H9 (cell line): ENCODE measurements around the gene DNMBP. TPM values are rescaled to one million over a fixed set of nuclear protein-coding genes. Genes with fewer than 3 reads are reported as not detected.

Experiments
- DNase-seq: peaks from one replicate; pipeline ENCODE4 v3.0.0-alpha.2; 2017
- H2AFZ ChIP-seq: one replicate; pipeline ENCODE4 v1.6.1; 2013; ENCODE audit warnings: mild to moderate bottlenecking, low read length, control low read depth, moderate library complexity
- H2AK5ac ChIP-seq: 2 replicates; pipeline ENCODE4 v1.6.1; 2013; ENCODE audit warnings: low read length, control low read depth, mixed read lengths; ENCODE audit not compliant: insufficient read length
- H2BK120ac ChIP-seq: one replicate; pipeline ENCODE4 v1.6.1; 2013; ENCODE audit warnings: low read depth, mild to moderate bottlenecking, low read length, control low read depth, inconsistent platforms; ENCODE audit not compliant: poor library complexity, severe bottlenecking
- H2BK12ac ChIP-seq: 2 replicates; pipeline ENCODE4 v1.6.1; 2013; ENCODE audit warnings: low read length, control low read depth, mixed read lengths, low read depth; ENCODE audit not compliant: insufficient read length
- H2BK15ac ChIP-seq: 2 replicates; pipeline ENCODE4 v1.6.1; 2013; ENCODE audit warnings: low read depth, low read length, control low read depth
- H2BK20ac ChIP-seq: one replicate; pipeline ENCODE4 v1.6.1; 2013; ENCODE audit warnings: low read depth, mild to moderate bottlenecking, low read length, control low read depth, inconsistent platforms; ENCODE audit not compliant: poor library complexity, severe bottlenecking
- H2BK5ac ChIP-seq: 2 replicates; pipeline ENCODE4 v1.6.1; 2013; ENCODE audit warnings: low read length, control low read depth, mixed read lengths; ENCODE audit not compliant: insufficient read length
- H3K14ac ChIP-seq: 2 replicates; pipeline ENCODE4 v1.6.1; 2013; ENCODE audit warnings: low read length, control low read depth; ENCODE audit not compliant: insufficient read depth
- H3K18ac ChIP-seq: 2 replicates; pipeline ENCODE4 v1.6.1; 2013; ENCODE audit warnings: low read depth, mild to moderate bottlenecking, mixed read lengths, low read length, control low read depth; ENCODE audit not compliant: insufficient read length
- H3K23ac ChIP-seq: 2 replicates; pipeline ENCODE4 v1.6.1; 2013; ENCODE audit warnings: low read length, control low read depth, mixed read lengths, low read depth; ENCODE audit not compliant: insufficient read length
- H3K23me2 ChIP-seq: 2 replicates; pipeline ENCODE4 v1.6.1; 2013; ENCODE audit warnings: low read depth, mild to moderate bottlenecking, mixed read lengths, low read length, control low read depth; ENCODE audit not compliant: insufficient read length, poor library complexity, severe bottlenecking
- H3K27ac ChIP-seq: 2 replicates; pipeline ENCODE4 v1.5.1; 2013; ENCODE audit warnings: low read length, control low read depth, mixed read lengths, low read depth; ENCODE audit not compliant: insufficient read length
- H3K27me3 ChIP-seq: 2 replicates; pipeline ENCODE4 v1.6.1; 2013; ENCODE audit warnings: low read length, control low read depth, inconsistent platforms; ENCODE audit not compliant: insufficient read depth
- H3K4ac ChIP-seq: 2 replicates; pipeline ENCODE4 v1.6.1; 2013; ENCODE audit warnings: low read depth, mild to moderate bottlenecking, control low read depth, inconsistent platforms, low read length, moderate library complexity
- H3K4me1 ChIP-seq: 2 replicates; pipeline ENCODE4 v1.6.1; 2013; ENCODE audit warnings: low read length, control low read depth, inconsistent platforms; ENCODE audit not compliant: insufficient read depth
- H3K4me2 ChIP-seq: 2 replicates; pipeline ENCODE4 v1.6.1; 2013; ENCODE audit warnings: low read length, control low read depth, mixed read lengths; ENCODE audit not compliant: insufficient read length, insufficient read depth
- H3K56ac ChIP-seq: 2 replicates; pipeline ENCODE4 v1.6.1; 2013; ENCODE audit warnings: low read depth, mild to moderate bottlenecking, mixed read lengths, low read length, control low read depth; ENCODE audit not compliant: insufficient read length
- H3K79me1 ChIP-seq: 2 replicates; pipeline ENCODE4 v1.6.1; 2013; ENCODE audit warnings: low read depth, mild to moderate bottlenecking, moderate library complexity, low read length, control low read depth, inconsistent platforms; ENCODE audit not compliant: insufficient read depth, poor library complexity, severe bottlenecking
- H3K79me2 ChIP-seq: 2 replicates; pipeline ENCODE4 v1.6.1; 2013; ENCODE audit warnings: low read length, control low read depth, inconsistent platforms; ENCODE audit not compliant: insufficient read depth
- H3K9ac ChIP-seq: 2 replicates; pipeline ENCODE4 v1.6.1; 2013; ENCODE audit warnings: low read length, control low read depth, mixed read lengths; ENCODE audit not compliant: insufficient read length; ENCODE audit errors: extremely low read depth
- H3K9me3 ChIP-seq: one replicate; pipeline ENCODE4 v1.6.1; 2013; ENCODE audit warnings: low read depth, low read length, inconsistent platforms; ENCODE audit not compliant: control insufficient read depth
- H3T11ph ChIP-seq: one replicate; pipeline ENCODE4 v1.6.1; 2013; ENCODE audit warnings: mild to moderate bottlenecking, low read length, control low read depth, inconsistent platforms
- H4K20me1 ChIP-seq: one replicate; pipeline ENCODE4 v1.6.1; 2013; ENCODE audit not compliant: control insufficient read depth, insufficient read length, insufficient read depth
- H4K5ac ChIP-seq: 2 replicates; pipeline ENCODE4 v1.6.1; 2013; ENCODE audit warnings: low read depth, mild to moderate bottlenecking, mixed read lengths, low read length, control low read depth; ENCODE audit not compliant: insufficient read length
- H4K8ac ChIP-seq: replicated peaks from 2 replicates; pipeline ENCODE4 v1.6.1; 2013; ENCODE audit warnings: low read length, control low read depth, mixed read lengths, low read depth; ENCODE audit not compliant: insufficient read length
- H4K91ac ChIP-seq: 2 replicates; pipeline ENCODE4 v1.6.1; 2013; ENCODE audit warnings: low read depth, mild to moderate bottlenecking, moderate library complexity, mixed read lengths, low read length, control low read depth; ENCODE audit not compliant: insufficient read length
- H3K27ac Mint-ChIP-seq, 3 experiments: 2 replicates in 2 of 3; 3 replicates in 1 of 3; pipeline ENCODE4 v1.8.0; 2020 to 2021; ENCODE audit warnings: mixed read lengths in 3 of 3, mild to moderate bottlenecking in 1 of 3, moderate library complexity in 1 of 3
- H3K27me3 Mint-ChIP-seq: 2 replicates; pipeline ENCODE4 v1.8.0; 2021; ENCODE audit warnings: low read depth, mild to moderate bottlenecking, moderate library complexity, mixed read lengths
- H3K36me3 Mint-ChIP-seq, 3 experiments: 2 replicates in 2 of 3; 3 replicates in 1 of 3; pipeline ENCODE4 v1.8.0; 2020 to 2021; ENCODE audit warnings: low read depth in 3 of 3, mixed read lengths in 3 of 3; ENCODE audit not compliant: insufficient read depth in 1 of 3
- H3K4me1 Mint-ChIP-seq, 2 experiments: 2 replicates each; pipeline ENCODE4 v1.8.0; 2020; ENCODE audit warnings: mixed read lengths in 2 of 2
- H3K4me3 Mint-ChIP-seq, 2 experiments: 2 replicates in 1 of 2; 3 replicates in 1 of 2; pipeline ENCODE4 v1.8.0; 2020 to 2021; ENCODE audit warnings: mild to moderate bottlenecking in 2 of 2, mixed read lengths in 2 of 2, moderate library complexity in 1 of 2
- H3K9me3 Mint-ChIP-seq, 2 experiments: 2 replicates in 1 of 2; 3 replicates in 1 of 2; pipeline ENCODE4 v1.8.0; 2020; ENCODE audit warnings: mild to moderate bottlenecking in 2 of 2, mixed read lengths in 2 of 2, moderate library complexity in 1 of 2
- WGBS: extraction: QIAGEN DNeasy Blood & Tissue Kit; methylation state at CpG from one replicate; pipeline ENCODE4 v1.1.7; 2013; ENCODE audit warnings: missing lambda C conversion rate, low lambda C conversion rate, mixed read lengths; ENCODE audit not compliant: insufficient read length; ENCODE audit errors: extremely low coverage; 5-methylcytosine and 5-hydroxymethylcytosine counted together
- total RNA-seq: library from RNA; stranded (reverse); gene quantifications from 2 replicates; pipeline ENCODE4 v1.2.1, GENCODE V29; 2021
- TF ChIP-seq, protein P1 (sequence below): fragments of 200-600 bp; sonication (generic); conservative IDR thresholded peaks from 3 replicates; pipeline ENCODE4 v1.8.0; 2021; ENCODE audit warnings: antibody characterized with exemption, mild to moderate bottlenecking

Gene DNMBP
- total RNA-seq, 1 experiment from 2014 or later = 25.6 TPM

GRCh38 chr10:99979066-99979685, 30.6 kb downstream of the DNMBP start:
- Histone ChIP-seq H2AK5ac (no peak overlapping the region), H3K23ac (no peak overlapping the region), H3K4me1 (no peaks in the 10 kb centered on the region), H2BK15ac (no peak overlapping the region), H4K91ac (no peak overlapping the region), H2BK12ac (no peak overlapping the region), H3K23me2 (no peaks in the 10 kb centered on the region), H4K20me1 (no peaks in the 10 kb centered on the region), H3K18ac (no peak overlapping the region), H3K14ac (no peak overlapping the region), H3K4me2 (no peak overlapping the region), H3K79me1 (no peaks in the 10 kb centered on the region), H4K8ac (no peak overlapping the region), H3K79me2 (no peaks in the 10 kb centered on the region), H3K4ac (no peak overlapping the region), H3K56ac (no peak overlapping the region), H3K9me3 (no peaks in the 10 kb centered on the region), H3K27me3 (no peaks in the 10 kb centered on the region), H2BK5ac (no peak overlapping the region), H3T11ph (no peak overlapping the region), H4K5ac (no peak overlapping the region), H2AFZ (no peak overlapping the region), H2BK120ac (no peak overlapping the region), H3K9ac (no peak overlapping the region), H2BK20ac (no peak overlapping the region), H3K27ac (no peak overlapping the region)
- TF ChIP-seq, protein P1, sequence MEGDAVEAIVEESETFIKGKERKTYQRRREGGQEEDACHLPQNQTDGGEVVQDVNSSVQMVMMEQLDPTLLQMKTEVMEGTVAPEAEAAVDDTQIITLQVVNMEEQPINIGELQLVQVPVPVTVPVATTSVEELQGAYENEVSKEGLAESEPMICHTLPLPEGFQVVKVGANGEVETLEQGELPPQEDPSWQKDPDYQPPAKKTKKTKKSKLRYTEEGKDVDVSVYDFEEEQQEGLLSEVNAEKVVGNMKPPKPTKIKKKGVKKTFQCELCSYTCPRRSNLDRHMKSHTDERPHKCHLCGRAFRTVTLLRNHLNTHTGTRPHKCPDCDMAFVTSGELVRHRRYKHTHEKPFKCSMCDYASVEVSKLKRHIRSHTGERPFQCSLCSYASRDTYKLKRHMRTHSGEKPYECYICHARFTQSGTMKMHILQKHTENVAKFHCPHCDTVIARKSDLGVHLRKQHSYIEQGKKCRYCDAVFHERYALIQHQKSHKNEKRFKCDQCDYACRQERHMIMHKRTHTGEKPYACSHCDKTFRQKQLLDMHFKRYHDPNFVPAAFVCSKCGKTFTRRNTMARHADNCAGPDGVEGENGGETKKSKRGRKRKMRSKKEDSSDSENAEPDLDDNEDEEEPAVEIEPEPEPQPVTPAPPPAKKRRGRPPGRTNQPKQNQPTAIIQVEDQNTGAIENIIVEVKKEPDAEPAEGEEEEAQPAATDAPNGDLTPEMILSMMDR = no peak
- WGBS = no CpG with 5 or more reads among the region's 5 CpGs
- Mint-ChIP-seq H3K27ac (peak overlapping the region in 1 of 3 experiments; percentile 89; a peak in 3 of 7 replicates), H3K27me3 (no peaks in the 10 kb centered on the region), H3K4me1 (peaks cover 23 to 26% of the 10 kb centered on the region in 2 experiments), H3K4me3 (no peak overlapping the region), H3K9me3 (no peaks in the 10 kb centered on the region), H3K36me3 (no peaks in the 10 kb centered on the region)
- DNase-seq = no peak
